ENCODE results near the gene CES4A.
A peak's percentile ranks its signal among the peaks of the same experiment; 100 is the strongest.
"Not testable (repeated sequence)": the region's sequence is repeated elsewhere in the genome, so short reads cannot be mapped to it uniquely, and the experiment has no call there.

Gene CES4A

GRCh38 chr16:66984892-66985311, 3.5 kb upstream of the CES4A start:
- DNase-seq (ENCODE audit: low read depth, low spot score), result no peak

GRCh38 chr16:66986559-66986958, 1.8 kb upstream of the CES4A start:
- no peak for DNase-seq (ENCODE audit: low read depth, low spot score)

GRCh38 chr16:66991545-66992077, 3.2 kb downstream of the CES4A start:
- no peak for DNase-seq (ENCODE audit: low read depth, low spot score)

GRCh38 chr16:66993558-66993957, 5.2 kb downstream of the CES4A start:
- DNase-seq (ENCODE audit: low read depth, low spot score), result not testable (repeated sequence)

GRCh38 chr16:66996324-66996982, 8.1 kb downstream of the CES4A start:
- peak; percentile 89 for DNase-seq (ENCODE audit: low read depth, low spot score)

GRCh38 chr16:66996983-66997358, 8.6 kb downstream of the CES4A start:
- DNase-seq (ENCODE audit: low read depth, low spot score), result no peak

GRCh38 chr16:67000384-67001351, 12.3 kb downstream of the CES4A start:
- DNase-seq (ENCODE audit: low read depth, low spot score), result peak; percentile 42

GRCh38 chr16:67001726-67002125, 13.3 kb downstream of the CES4A start:
- no peak for DNase-seq (ENCODE audit: low read depth, low spot score)

GRCh38 chr16:67006930-67007658, 18.7 kb downstream of the CES4A start:
- no peak for DNase-seq (ENCODE audit: low read depth, low spot score)

GRCh38 chr16:67009158-67009557, 20.8 kb downstream of the CES4A start:
- no peak for DNase-seq (ENCODE audit: low read depth, low spot score)

- no peak for DNase-seq (ENCODE audit: low read depth, low spot score)
Measured at GRCh38 chr16:67011274-67011673, 22.9 kb downstream of the CES4A start.

GRCh38 chr16:67013233-67013822, 24.9 kb downstream of the CES4A start:
- peak; percentile 9 for DNase-seq (ENCODE audit: low read depth, low spot score)

- DNase-seq (ENCODE audit: low read depth, low spot score), result peak; percentile 83
Measured at GRCh38 chr16:67013823-67014633, 25.6 kb downstream of the CES4A start.

GRCh38 chr16:67014634-67015312, 26.4 kb downstream of the CES4A start:
- DNase-seq (ENCODE audit: low read depth, low spot score), result no peak

- no peak for DNase-seq (ENCODE audit: low read depth, low spot score)
Measured at GRCh38 chr16:67015313-67015731, 26.9 kb downstream of the CES4A start.

GRCh38 chr16:67016143-67016542, 27.8 kb downstream of the CES4A start:
- DNase-seq (ENCODE audit: low read depth, low spot score), result no peak

- no peak for DNase-seq (ENCODE audit: low read depth, low spot score)
Measured at GRCh38 chr16:67016681-67017420, 28.5 kb downstream of the CES4A start.

GRCh38 chr16:67017421-67017750, 29.0 kb downstream of the CES4A start:
- no peak for DNase-seq (ENCODE audit: low read depth, low spot score)

- peak; percentile 90 for DNase-seq (ENCODE audit: low read depth, low spot score)
Measured at GRCh38 chr16:67017810-67018488, 29.6 kb downstream of the CES4A start.

All from astrocyte of the hippocampus (primary cell).